Ascending aorta (tissue), 2 donors: ENCODE data around the gene RAB6B. TPM values are rescaled to one million over a fixed set of nuclear protein-coding genes. Genes with fewer than 3 reads are reported as not detected.

Source experiments
- DNase-seq, 2 donors: peaks; one replicate each; pipeline ENCODE4 v3.0.0-alpha.2; 2019; ENCODE audit warnings: low spot score in 2 of 2
- H3K27ac ChIP-seq, 2 donors: fragments of 200-600 bp; sonication (generic); one replicate each; pipeline ENCODE4 v1.5.1; 2016 to 2017; ENCODE audit warnings: mild to moderate bottlenecking in 1 of 2
- H3K27me3 ChIP-seq: fragments of 200-600 bp; sonication (generic); one replicate; pipeline ENCODE4 v1.5.1; 2017
- H3K36me3 ChIP-seq, 2 donors: fragments of 200-600 bp; sonication (generic); one replicate each; pipeline ENCODE4 v1.5.1; 2016
- H3K4me1 ChIP-seq, 2 donors: fragments of 200-600 bp; sonication (generic); one replicate each; pipeline ENCODE4 v1.5.1; 2016 to 2017; ENCODE audit warnings: mild to moderate bottlenecking in 1 of 2
- H3K4me3 ChIP-seq, 2 donors: fragments of 200-600 bp; sonication (generic); one replicate each; pipeline ENCODE4 v1.5.1; 2016 to 2017; ENCODE audit warnings: mild to moderate bottlenecking in 1 of 2
- H3K9me3 ChIP-seq, 2 donors: fragments of 200-600 bp; sonication (generic); one replicate each; pipeline ENCODE4 v1.5.1; 2016
- intact Hi-C: fragments of 100-400 bp; cut with DNase I; formaldehyde crosslinking; loops from one replicate; pipeline ENCODE4 v1.15.1; 2023
- total RNA-seq: library from RNA; depleted of rRNA; stranded (reverse); fragments of >200 nt; gene quantifications from one replicate; pipeline ENCODE4 v1.1.0, GENCODE V29; 2016
- TF ChIP-seq, protein P1 (sequence below), 3 experiments: fragments of 200-600 bp in 2 of 3; fragments of 450-650 bp in 1 of 3; sonication (generic) in 2 of 3; IDR thresholded peaks; one replicate each; pipeline ENCODE4 v1.5.1; 2016 to 2019; ENCODE audit warnings: antibody characterized with exemption in 3 of 3, mild to moderate bottlenecking in 1 of 3, moderate library complexity in 1 of 3

The RAB6B gene
- total RNA-seq, 1 donor from 2014 or later, result 0.75 TPM

DNA sequence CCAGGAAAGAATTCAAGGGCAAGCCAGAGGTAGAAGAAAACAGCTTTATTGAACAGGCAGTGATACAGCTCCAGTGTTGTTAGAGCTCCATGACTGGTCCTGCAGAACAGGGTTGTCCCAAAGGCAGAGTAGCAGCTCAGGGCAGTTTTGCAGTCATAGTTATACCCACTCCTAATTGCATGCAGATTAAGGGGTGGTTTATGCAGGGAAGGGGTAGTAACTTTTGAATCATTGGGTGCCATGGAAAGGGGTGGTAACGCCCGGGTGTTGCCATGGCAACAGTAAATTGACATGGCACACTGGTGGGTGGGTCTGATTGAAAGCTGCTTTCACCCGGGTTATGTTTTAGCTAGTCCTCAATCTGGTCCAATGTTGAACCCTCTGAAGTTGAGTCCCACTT, 9.7 kb upstream of the RAB6B start:
- no peak for DNase-seq

DNA sequence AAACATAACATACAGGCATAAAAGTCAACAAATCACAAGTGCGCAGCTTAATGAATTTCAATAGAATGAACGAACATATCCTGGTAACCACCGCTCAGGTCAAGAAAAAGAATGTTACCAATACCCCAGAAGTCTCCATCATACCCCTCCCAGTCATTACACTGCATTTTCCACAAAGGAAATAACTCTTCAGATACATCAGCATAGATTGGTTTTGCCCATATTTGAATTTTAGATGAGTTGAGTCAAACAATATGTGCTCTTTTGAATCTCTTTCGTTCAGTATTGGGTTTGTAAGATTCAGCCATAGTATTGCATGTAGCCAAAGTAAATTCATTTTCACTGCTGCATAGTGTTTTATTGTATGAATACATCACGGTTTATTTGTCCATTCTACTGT, 6.2 kb upstream of the RAB6B start:
- Histone ChIP-seq H3K27ac (no peak overlapping the region), H3K4me3 (no peak overlapping the region), H3K9me3 (no peaks in the 10 kb centered on the region), H3K27me3 (no peaks in the 10 kb centered on the region), H3K36me3 (no peaks in the 10 kb centered on the region), H3K4me1 (no peaks in the 10 kb centered on the region)
- intact Hi-C loops, result no loop called here
- DNase-seq, result no peak
- TF ChIP-seq, protein P1, sequence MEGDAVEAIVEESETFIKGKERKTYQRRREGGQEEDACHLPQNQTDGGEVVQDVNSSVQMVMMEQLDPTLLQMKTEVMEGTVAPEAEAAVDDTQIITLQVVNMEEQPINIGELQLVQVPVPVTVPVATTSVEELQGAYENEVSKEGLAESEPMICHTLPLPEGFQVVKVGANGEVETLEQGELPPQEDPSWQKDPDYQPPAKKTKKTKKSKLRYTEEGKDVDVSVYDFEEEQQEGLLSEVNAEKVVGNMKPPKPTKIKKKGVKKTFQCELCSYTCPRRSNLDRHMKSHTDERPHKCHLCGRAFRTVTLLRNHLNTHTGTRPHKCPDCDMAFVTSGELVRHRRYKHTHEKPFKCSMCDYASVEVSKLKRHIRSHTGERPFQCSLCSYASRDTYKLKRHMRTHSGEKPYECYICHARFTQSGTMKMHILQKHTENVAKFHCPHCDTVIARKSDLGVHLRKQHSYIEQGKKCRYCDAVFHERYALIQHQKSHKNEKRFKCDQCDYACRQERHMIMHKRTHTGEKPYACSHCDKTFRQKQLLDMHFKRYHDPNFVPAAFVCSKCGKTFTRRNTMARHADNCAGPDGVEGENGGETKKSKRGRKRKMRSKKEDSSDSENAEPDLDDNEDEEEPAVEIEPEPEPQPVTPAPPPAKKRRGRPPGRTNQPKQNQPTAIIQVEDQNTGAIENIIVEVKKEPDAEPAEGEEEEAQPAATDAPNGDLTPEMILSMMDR (IDR thresholded peaks at IDR 0.05), result no peak

More for the DNA sequence above, 9.7 kb upstream of the RAB6B start:
- H3K9me3 ChIP-seq, result no peaks in the 10 kb centered on the region
- H3K4me1 ChIP-seq, result no peaks in the 10 kb centered on the region
- H3K27me3 ChIP-seq, result no peaks in the 10 kb centered on the region
- TF ChIP-seq, protein P1 (IDR thresholded peaks at IDR 0.05), result no peak
- H3K4me3 ChIP-seq, result no peak overlapping the region
- H3K36me3 ChIP-seq, result no peaks in the 10 kb centered on the region
- intact Hi-C loops, result no loop called here
- H3K27ac ChIP-seq, result no peak overlapping the region

DNA sequence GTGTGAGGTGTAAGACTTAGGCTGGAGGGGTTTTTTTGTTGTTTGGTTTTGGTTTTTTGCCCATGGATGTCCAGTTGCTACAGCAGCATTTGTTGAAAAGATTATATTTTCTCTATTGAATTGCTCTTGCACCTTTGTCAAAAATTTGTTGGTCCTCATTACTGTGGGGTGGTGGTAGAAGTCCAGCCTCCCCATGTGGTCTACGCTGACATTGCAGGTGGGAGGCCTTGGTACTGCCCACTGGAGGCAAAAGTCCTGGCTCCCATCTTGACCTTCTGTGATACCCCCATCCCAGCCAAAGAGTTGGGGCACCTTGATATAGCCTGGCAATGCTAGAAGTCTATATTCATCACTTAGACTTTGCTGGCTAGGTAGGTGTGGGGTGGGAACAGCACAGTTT, 5.4 kb upstream of the RAB6B start:
- Histone ChIP-seq H3K4me3 (no peak overlapping the region), H3K9me3 (no peaks in the 10 kb centered on the region), H3K27ac (no peak overlapping the region), H3K36me3 (no peaks in the 10 kb centered on the region), H3K4me1 (peaks cover 0 to 1% of the 10 kb centered on the region in 2 donors), H3K27me3 (no peaks in the 10 kb centered on the region)
- TF ChIP-seq, protein P1 (IDR thresholded peaks at IDR 0.05), result no peak
- no peak for DNase-seq
- intact Hi-C loops, result no loop called here

DNA sequence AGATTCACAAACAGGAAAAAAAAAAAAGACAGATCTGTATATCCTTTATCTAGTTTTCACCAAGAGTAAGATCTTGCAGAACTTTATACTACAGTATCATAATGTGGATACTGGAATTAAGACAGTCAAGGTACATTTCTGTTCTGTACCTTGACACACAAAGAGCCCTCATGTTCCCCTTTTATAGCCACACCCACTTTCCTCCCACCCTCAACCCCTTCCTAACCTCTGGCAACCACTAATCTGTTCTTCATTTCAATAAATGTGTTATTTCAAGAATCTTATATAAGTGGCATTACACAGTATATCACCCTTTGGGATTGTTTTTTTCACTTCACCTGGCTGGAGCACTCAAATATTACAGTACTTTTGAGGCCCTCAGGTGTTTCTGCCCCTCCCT, 3.6 kb upstream of the RAB6B start:
- Histone ChIP-seq H3K4me3 (no peak overlapping the region), H3K4me1 (peaks cover 0 to 5% of the 10 kb centered on the region in 2 donors), H3K9me3 (no peaks in the 10 kb centered on the region), H3K27ac (no peak overlapping the region), H3K27me3 (no peaks in the 10 kb centered on the region), H3K36me3 (no peaks in the 10 kb centered on the region)
- no peak for DNase-seq
- intact Hi-C loops, result no loop called here
- TF ChIP-seq, protein P1 (IDR thresholded peaks at IDR 0.05), result no peak

DNA sequence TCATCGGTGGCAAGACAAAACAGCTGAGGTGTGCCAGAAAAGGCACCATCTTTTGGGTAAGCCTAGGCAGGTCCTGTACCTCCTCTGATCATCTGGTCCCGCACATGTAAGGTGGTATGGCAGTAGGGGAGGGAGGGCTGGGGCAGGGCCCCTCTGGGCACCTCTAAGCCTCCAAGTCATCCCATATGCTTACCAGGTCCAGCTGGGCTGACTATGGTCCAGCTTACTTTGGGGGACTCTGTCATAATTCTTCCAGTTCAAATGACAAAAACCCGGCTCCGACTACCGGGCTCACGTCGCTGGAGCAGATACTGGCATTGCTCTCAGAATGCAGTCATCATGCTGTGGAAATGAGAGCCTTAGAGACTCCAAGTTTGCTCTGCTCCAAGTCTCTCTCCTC, 1.9 kb upstream of the RAB6B start:
- H3K27ac ChIP-seq, result no peak overlapping the region
- H3K27me3 ChIP-seq, result no peaks in the 10 kb centered on the region
- no peak for DNase-seq
- H3K4me1 ChIP-seq, result peaks cover 0 to 6% of the 10 kb centered on the region in 2 donors
- no peak overlapping the region for H3K4me3 ChIP-seq
- no peaks in the 10 kb centered on the region for H3K9me3 ChIP-seq
- TF ChIP-seq, protein P1 (IDR thresholded peaks at IDR 0.05), result no peak
- intact Hi-C loops, result no loop called here
- H3K36me3 ChIP-seq, result no peaks in the 10 kb centered on the region
